ENCODE measurements around the gene MRO. TPM values are rescaled to one million over a fixed set of nuclear protein-coding genes. Genes with fewer than 3 reads are reported as not detected.

MRO gene
- total and polyA plus RNA-seq, 2 of the 8 experiments (the other 6 are each of a cell fraction or from before 2014, with no cell fraction given), result 0.65 to 1.0 TPM

DNA sequence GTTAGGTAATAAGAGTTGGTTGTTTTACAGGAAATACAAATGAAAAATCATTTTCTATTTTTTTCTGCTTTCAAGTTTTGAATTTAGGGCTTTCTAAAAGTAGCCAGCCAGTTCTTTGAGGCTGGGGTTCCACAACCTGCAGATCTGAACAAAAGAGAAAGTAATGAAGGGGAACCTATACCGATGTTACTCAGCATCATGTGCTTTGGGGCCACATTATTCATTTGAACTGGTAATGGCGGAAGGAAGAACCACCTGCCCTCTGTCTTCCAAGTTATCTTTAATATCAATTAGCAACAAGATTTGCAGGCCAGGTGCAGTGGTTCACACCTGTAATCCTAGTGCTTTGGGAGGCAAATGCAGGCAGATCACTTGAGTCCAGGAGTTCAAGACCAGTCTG, 12.9 kb upstream of the MRO start (continued):
- TF ChIP-seq ASH2L (IDR thresholded peaks at IDR 0.05; ENCODE audit: low read length) (no peak), NANOG (IDR thresholded peaks at IDR 0.05; ENCODE audit: insufficient read depth, low read depth, low read length, poor library complexity, severe bottlenecking) (no peak), KDM4A (IDR thresholded peaks at IDR 0.05; ENCODE audit: low read depth, low read length, severe bottlenecking) (no peak), CHD1 (IDR thresholded peaks at IDR 0.05; ENCODE audit: low read depth, low read length) (no peak), PHF8 (conservative IDR thresholded peaks at IDR 0.05; ENCODE audit: low read depth, low read length) (no peak)
